ENCODE results near the gene FAIM2.

FAIM2 gene

GRCh38 chr12:49939707-49940106 is 36.0 kb upstream of the FAIM2 start:
- DNase-seq (ENCODE audit: low spot score), result no peak

- DNase-seq (ENCODE audit: low spot score), result no peak
These were observed 35.6 kb upstream of the FAIM2 start for GRCh38 chr12:49939307-49939706.

DNA sequence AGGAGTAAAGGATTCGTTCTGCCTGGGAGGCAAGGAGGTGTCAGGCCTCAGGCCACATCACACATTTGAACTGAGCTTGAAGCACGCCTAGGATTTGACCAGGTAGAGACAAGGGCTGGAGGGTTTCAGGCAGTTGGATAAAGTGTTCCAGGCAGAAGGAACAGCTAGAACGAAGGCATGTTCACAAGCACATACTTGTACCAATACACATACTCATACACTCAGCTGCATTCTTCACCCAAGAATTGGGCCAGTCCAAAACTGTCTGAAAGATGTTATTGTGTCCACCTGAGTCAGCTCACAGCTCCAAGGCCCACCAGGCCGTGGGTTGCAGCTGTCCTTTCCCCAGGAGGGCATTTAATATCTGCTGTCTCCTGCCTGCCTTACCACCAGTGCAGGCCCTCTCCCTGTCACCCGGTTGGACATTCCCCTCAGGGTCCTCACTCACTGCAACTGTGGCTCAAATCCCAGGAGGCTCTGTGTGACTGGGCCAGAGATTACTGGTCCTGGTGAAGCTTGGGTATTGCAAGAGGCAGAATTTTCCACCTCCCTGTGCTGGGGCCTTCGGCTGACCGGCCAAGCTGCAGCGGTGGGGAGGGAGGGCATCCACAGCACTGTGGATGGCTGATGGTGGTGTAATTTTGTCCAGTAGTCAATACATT is 34.1 kb upstream of the FAIM2 start:
- no peak for DNase-seq (ENCODE audit: low spot score)

GRCh38 chr12:49936925-49937324 is 33.2 kb upstream of the FAIM2 start:
- no peak for DNase-seq (ENCODE audit: low spot score)

GRCh38 chr12:49934505-49934904 is 30.8 kb upstream of the FAIM2 start:
- DNase-seq (ENCODE audit: low spot score), result no peak

DNA sequence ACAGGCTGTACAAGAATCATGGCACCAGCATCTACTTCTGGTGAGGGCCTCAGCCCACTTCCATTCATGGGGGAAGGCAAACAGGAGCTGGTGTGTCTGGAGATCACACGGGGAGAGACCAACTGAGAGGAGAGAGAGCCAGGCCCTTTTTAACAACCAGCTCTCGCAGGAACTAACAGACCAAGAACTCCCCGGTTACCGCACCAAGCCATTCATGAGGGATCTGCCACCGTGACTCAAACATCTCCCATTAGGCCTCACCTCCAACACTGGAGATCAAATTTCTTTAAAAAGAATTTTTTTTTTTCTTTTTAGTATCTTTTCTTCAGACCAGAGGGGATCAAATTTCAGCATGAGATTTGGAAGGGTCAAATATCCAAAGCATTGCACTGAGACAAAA is 30.1 kb upstream of the FAIM2 start:
- DNase-seq (ENCODE audit: low spot score), result no peak

GRCh38 chr12:49932533-49933130 is 28.9 kb upstream of the FAIM2 start:
- no peak for DNase-seq (ENCODE audit: low spot score)

DNA sequence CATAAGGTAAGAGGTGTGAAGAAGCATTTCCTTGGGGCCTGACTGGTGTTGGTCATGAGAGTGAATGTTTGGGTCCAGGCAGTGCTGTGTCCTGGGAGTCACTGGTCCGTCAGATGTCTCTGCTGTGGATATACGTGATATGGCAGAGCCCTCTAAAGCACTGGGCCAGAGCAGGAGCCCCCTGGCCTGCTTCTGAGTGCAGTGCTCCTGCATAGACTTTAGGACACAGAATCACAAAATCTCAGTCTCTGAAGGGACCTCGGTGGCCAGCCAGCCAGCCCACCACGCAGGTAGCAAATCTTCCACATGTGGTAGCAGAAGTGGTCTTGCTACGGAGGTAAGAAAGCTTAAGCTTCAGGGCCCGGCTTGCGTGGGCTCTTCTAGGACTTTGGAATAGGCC is 28.3 kb upstream of the FAIM2 start:
- no peak for DNase-seq (ENCODE audit: low spot score)

GRCh38 chr12:49930515-49931288 is 27.0 kb upstream of the FAIM2 start:
- no peak for DNase-seq (ENCODE audit: low spot score)

- no peak for DNase-seq (ENCODE audit: low spot score)
These were observed 25.9 kb upstream of the FAIM2 start for GRCh38 chr12:49929581-49929980.

DNA sequence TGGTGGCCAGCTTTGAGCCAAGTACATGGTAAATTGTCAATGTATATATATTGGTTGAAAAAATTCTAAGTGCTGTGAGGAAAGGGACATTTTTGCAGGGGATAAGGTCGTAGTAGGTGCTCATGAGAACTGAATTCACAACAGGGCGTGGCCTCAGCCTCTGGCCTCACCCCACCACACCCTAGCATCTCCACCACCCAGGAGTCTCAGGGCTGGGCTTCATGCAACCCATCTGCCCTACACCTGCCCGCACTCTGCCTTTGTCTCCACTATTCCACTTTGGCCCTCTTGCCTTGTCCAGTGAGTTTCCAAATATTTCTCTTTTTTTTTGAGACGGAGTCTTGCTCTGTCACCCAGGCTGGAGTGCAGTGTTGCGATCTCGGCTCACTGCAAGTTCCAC is 24.8 kb upstream of the FAIM2 start:
- DNase-seq (ENCODE audit: low spot score), result no peak

- no peak for DNase-seq (ENCODE audit: low spot score)
These were observed 21.9 kb upstream of the FAIM2 start for GRCh38 chr12:49925433-49926204.

GRCh38 chr12:49924628-49925246 is 21.0 kb upstream of the FAIM2 start:
- no peak for DNase-seq (ENCODE audit: low spot score)

- DNase-seq (ENCODE audit: low spot score), result no peak
These were observed 20.3 kb upstream of the FAIM2 start for GRCh38 chr12:49923880-49924556.

DNA sequence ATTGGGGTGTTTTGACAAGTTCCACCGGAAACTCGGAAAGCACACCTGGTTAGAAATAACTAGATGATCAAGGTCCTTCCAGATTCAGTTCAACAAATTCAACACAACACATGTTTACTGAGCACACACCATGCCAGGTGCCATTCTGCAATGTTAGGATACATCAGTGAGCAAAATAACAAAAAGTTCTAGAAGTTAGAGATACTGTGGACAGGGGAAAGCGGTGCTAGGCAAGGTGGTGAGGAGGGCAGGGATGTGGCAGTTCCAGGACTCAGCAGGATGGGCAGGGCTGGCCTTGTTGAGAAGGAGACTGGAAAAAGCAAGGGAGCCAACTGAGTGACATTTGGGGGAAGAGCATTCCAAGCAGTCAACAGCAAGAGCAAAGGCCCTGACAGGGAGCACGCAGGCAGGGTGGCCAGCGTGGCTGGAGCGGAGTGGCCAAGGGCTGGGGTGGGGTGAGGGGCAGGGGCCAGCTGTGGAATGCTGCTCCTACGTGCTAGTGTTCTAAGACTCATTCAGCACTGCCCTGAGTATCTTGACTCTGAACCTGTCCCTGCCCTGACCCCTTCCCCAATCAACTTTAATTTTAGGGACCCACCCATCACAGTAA is 19.4 kb upstream of the FAIM2 start:
- no peak for DNase-seq (ENCODE audit: low spot score)

DNA sequence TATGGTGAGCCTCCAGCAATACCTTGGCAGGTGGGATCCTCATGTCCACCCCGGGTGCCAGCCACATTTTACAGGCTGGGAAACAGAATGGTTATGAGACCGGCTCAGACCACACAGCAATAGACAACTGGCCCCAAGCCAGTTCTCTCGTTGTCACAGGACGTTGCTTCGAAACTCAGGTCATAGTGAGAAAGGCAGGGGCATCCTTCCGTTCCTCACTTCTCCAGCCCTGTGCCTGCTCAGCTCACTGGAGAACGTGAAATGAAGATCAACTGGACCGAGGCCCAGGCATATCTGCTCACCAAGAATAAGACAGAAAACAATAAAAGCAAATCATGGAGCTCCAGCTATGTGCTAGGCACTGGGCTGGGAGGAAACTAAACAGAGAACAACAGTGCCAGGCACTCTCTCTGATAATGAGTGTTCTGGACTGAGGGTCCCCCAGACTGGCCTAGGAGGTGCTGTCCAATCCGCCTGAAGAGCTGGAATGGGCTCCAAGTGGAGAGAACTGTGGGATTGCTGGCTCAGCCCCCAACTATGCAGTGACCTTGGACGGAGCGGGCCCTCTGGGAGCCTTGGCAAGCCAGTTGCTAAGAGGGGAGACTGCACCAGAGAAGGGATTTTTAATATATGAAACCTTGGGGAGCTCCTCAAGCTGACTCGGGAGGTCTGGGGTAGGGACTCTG is 18.8 kb upstream of the FAIM2 start:
- DNase-seq (ENCODE audit: low spot score), result no peak

- no peak for DNase-seq (ENCODE audit: low spot score)
These were observed 18.2 kb upstream of the FAIM2 start for GRCh38 chr12:49921936-49922335.

DNA sequence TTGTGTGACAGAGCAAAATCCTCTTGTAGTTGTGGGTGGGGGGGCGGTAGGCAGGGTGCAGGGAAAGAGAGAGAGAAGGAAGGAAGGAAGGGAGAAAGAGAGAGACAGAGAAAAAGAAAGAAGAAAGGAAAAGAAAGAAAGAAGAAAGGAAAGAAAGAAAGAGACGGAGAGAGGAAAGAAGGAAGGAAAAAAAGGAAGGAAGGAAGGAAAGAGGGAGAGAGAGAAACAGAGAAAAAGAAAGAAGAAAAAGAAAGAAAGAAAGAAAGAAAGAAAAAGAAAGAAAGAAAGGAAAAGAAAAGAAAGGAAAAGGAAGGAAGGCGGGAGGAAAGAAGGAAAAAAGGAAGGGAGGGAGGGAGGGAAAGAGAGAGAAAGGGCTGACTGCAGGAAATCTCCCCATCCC is 17.6 kb upstream of the FAIM2 start:
- DNase-seq (ENCODE audit: low spot score), result no peak

- no peak for DNase-seq (ENCODE audit: low spot score)
These were observed 17.2 kb upstream of the FAIM2 start for GRCh38 chr12:49920915-49921286.

GRCh38 chr12:49920241-49920914 is 16.7 kb upstream of the FAIM2 start:
- no peak for DNase-seq (ENCODE audit: low spot score)

Data from NAMALWA (cell line).